Activated T-helper 17 cell treated with anti-CD3 and anti-CD28 coated beads, Interleukin-2, amount 50 U/mL, for 72 hours (primary cell): Measurements from ENCODE around the gene RPAP3. TPM values are rescaled to one million over a fixed set of nuclear protein-coding genes. Genes with fewer than 3 reads are reported as not detected.

Experiments
- ATAC-seq: fragments of 150-1000 bp; cut with Tn5 transposase; replicated peaks from 2 replicates; pipeline ENCODE4 v1.10.0; 2021; ENCODE audit warnings: mild to moderate bottlenecking, moderate library complexity
- H3K27ac Mint-ChIP-seq: one replicate; pipeline ENCODE4 v1.8.0; 2022; ENCODE audit warnings: mixed read lengths
- H3K27me3 Mint-ChIP-seq: one replicate; pipeline ENCODE4 v1.8.0; 2022; ENCODE audit warnings: mixed read lengths
- H3K36me3 Mint-ChIP-seq: one replicate; pipeline ENCODE4 v1.8.0; 2022; ENCODE audit warnings: low read depth, mild to moderate bottlenecking, mixed read lengths
- H3K4me1 Mint-ChIP-seq: one replicate; pipeline ENCODE4 v1.8.0; 2022; ENCODE audit warnings: mixed read lengths
- H3K4me3 Mint-ChIP-seq: one replicate; pipeline ENCODE4 v1.8.0; 2022; ENCODE audit warnings: mild to moderate bottlenecking, mixed read lengths
- H3K9me3 Mint-ChIP-seq: one replicate; pipeline ENCODE4 v1.8.0; 2022; ENCODE audit warnings: mixed read lengths
- total RNA-seq, 2 donors: library from RNA; stranded (reverse); gene quantifications; one replicate each; pipeline ENCODE4 v1.2.3, GENCODE V29; 2022

Gene RPAP3
- total RNA-seq: 10 to 100 TPM; 33.3 to 44.0 TPM

DNA sequence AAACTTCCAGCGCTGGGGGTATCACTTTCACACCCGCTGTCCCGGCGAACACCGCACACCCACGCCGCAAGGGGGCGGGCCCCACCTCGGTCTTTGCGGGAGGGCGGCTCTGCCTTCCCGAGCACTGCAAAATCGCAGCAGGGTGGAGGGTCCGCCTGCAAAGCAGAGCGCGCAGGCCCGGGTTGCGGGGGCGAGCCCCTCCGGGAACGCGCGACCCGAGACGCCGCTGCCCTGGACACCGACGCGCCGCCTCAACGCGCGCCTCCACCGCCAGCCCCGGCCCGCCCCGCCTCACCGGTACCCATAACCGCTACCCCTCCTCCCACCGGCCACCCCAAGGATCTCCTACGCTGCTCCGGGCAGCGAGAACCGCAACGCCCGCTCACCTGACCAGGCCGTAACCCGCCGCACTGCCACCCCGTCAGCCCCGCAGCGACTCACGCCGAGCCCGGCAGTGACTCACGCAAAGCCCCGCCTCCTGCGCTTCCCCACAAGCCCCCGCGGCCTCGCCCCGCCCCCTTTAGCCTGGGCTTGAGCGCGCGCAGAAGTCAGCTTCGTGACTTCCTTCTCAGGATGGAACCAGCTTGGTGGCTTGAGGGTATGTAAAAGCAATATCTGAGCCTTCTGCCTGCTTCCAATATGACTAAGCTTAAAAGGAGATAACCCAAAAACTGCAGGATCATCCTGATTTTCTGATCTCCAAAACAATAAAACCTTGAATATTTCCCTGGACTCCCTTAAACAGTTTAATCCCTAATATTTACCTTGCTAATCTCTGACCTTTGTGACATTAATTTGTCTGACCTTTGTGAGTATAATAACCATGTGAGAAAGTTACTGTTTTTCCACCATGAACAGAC lies at the start of gene RPAP3:
RPAP3 (minus strand) TSS at position 465 of the 860 bp plus-strand sequence. CDS start 3,190 bp downstream, outside the sequence.
- Mint-ChIP-seq H3K27ac (peak within 1 kb of the TSS; percentile 97), H3K4me1 (peaks cover 34% of the 10 kb centered on the region), H3K27me3 (no peaks in the 10 kb centered on the region), H3K4me3 (peak within 1 kb of the TSS; percentile 98), H3K36me3 (peaks cover 41% of the 10 kb centered on the region), H3K9me3 (no peaks in the 10 kb centered on the region)
- ATAC-seq: peak; percentile 94

GRCh38 chr12:47754881-47755280 lies 49.1 kb upstream of the RPAP3 start:
- no peaks in the 10 kb centered on the region for H3K9me3 Mint-ChIP-seq
- H3K27ac Mint-ChIP-seq: peak overlapping the region; percentile 73
- ATAC-seq: peak; percentile 10
- peaks cover 38% of the 10 kb centered on the region for H3K4me1 Mint-ChIP-seq
- H3K4me3 Mint-ChIP-seq: peak overlapping the region; percentile 73
- H3K27me3 Mint-ChIP-seq: no peaks in the 10 kb centered on the region
- H3K36me3 Mint-ChIP-seq: no peaks in the 10 kb centered on the region

DNA sequence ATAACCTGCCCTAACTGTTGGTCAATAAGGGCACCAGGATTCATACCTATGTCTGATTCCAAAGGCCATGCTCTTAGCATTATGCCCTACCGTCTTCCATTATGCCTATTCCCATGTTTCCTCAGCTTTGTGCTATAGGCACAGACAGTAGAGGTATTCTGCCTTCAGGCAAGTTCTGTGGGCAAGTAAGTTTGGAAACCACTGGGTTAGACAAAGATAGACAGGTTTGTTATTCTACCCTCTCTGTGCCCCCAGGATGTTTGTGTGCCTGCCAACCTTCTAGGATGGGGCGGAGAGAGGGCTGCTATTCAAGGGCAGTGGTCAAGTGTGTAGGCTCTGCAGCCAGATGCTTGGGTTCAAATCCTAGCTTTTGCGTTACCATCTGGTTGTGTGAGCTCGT lies 48.3 kb upstream of the RPAP3 start:
- H3K36me3 Mint-ChIP-seq: no peaks in the 10 kb centered on the region
- no peak overlapping the region for H3K27ac Mint-ChIP-seq
- no peaks in the 10 kb centered on the region for H3K9me3 Mint-ChIP-seq
- ATAC-seq: no peak
- peaks cover 37% of the 10 kb centered on the region for H3K4me1 Mint-ChIP-seq
- peak overlapping the region; percentile 73 for H3K4me3 Mint-ChIP-seq
- H3K27me3 Mint-ChIP-seq: no peaks in the 10 kb centered on the region

DNA sequence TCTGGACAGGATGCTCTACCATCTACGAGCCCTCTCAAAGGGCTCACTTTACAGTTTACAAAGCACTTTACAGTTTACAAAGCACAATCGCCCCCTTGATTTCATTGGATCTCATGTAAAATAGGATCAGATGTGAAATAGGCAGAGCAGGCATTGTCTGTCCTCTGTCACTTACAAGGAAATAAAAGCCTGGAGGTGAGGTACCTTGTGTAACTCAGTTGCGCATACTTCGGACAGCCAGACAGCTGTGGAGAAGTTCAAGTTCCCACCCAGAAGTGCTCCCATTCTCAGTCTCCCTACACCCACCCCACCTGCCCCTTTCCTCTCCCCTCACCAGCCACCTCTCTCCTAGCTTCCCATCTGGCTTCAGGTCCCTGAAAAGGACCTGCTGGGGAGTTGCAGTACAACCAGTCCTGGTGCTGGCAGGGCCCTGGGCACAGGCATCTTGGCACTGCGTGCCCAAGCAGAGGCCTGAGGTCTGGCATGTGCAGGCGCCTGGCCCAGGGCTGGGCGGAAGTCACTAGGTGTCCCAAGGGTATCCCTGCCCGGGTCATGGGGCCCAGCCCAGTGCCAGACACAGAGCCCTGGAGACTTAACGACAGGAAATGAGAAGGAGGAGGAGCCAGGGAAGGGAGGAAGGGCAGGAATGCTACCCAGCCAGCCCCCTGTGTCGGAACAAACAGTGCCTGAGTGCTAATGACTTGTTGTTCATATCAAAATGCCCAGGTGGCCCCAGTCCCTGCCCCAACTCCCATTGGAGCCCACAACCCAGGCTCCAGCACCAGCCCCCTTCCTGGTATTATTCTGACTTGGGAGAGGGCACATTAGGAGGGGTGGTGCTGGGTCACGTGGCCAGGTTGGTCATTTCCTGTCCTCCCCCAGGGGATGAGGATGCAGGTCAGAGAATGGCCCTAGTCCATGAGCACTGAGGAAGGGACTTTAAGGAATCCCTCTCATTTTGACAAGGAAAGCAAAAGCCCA lies 47.5 kb upstream of the RPAP3 start:
- no peaks in the 10 kb centered on the region for H3K27me3 Mint-ChIP-seq
- peak overlapping the region; percentile 73 for H3K4me3 Mint-ChIP-seq
- no peak overlapping the region for H3K27ac Mint-ChIP-seq
- no peaks in the 10 kb centered on the region for H3K36me3 Mint-ChIP-seq
- no peak for ATAC-seq
- no peaks in the 10 kb centered on the region for H3K9me3 Mint-ChIP-seq
- peaks cover 37% of the 10 kb centered on the region for H3K4me1 Mint-ChIP-seq

GRCh38 chr12:47752552-47752951 lies 46.7 kb upstream of the RPAP3 start:
- Mint-ChIP-seq H3K4me3 (no peak overlapping the region), H3K36me3 (no peaks in the 10 kb centered on the region), H3K9me3 (no peaks in the 10 kb centered on the region), H3K27me3 (no peaks in the 10 kb centered on the region), H3K4me1 (peaks cover 37% of the 10 kb centered on the region), H3K27ac (no peak overlapping the region)
- no peak for ATAC-seq

- no peaks in the 10 kb centered on the region for H3K36me3 Mint-ChIP-seq
- no peak overlapping the region for H3K4me3 Mint-ChIP-seq
- H3K27me3 Mint-ChIP-seq: no peaks in the 10 kb centered on the region
- no peaks in the 10 kb centered on the region for H3K9me3 Mint-ChIP-seq
- H3K4me1 Mint-ChIP-seq: peaks cover 34% of the 10 kb centered on the region
- no peak for ATAC-seq
- H3K27ac Mint-ChIP-seq: no peak overlapping the region
Measured at GRCh38 chr12:47752121-47752520, 46.3 kb upstream of the RPAP3 start.

GRCh38 chr12:47751561-47751960 lies 45.7 kb upstream of the RPAP3 start:
- H3K27ac Mint-ChIP-seq: no peak overlapping the region
- H3K4me3 Mint-ChIP-seq: no peak overlapping the region
- H3K36me3 Mint-ChIP-seq: no peaks in the 10 kb centered on the region
- no peak for ATAC-seq
- H3K27me3 Mint-ChIP-seq: no peaks in the 10 kb centered on the region
- H3K4me1 Mint-ChIP-seq: peaks cover 35% of the 10 kb centered on the region
- H3K9me3 Mint-ChIP-seq: no peaks in the 10 kb centered on the region

DNA sequence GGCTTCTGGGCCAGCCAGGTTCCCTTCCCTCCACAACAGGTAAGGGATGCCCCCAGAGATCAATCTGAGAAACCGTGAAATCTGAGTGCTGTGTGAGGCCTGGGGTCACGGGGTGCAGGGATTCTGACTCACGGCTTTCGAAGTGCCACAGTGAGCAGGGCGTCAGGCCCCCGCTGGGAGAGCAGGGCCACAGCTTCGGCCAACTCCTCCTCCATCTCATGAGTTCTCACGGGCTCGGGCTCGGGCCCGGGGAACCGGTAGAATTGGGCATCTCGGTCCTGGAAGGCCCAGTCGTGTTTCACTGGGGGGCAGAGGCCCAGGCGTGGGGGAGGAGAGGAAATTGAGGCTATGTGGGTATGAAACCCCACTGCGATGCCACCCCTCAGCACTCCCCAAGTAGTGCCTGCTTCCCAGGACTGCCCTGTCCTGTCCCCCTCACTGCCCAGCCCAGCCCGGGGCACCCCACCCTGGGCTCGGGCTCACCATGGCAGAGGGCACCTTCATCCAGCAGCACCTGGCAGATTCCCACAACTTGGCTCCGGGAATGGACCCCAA lies 45.2 kb upstream of the RPAP3 start:
- Mint-ChIP-seq H3K4me3 (no peak overlapping the region), H3K4me1 (peaks cover 29% of the 10 kb centered on the region), H3K36me3 (no peaks in the 10 kb centered on the region), H3K27ac (no peak overlapping the region), H3K27me3 (no peaks in the 10 kb centered on the region), H3K9me3 (no peaks in the 10 kb centered on the region)
- no peak for ATAC-seq

- H3K36me3 Mint-ChIP-seq: no peaks in the 10 kb centered on the region
Measured at GRCh38 chr12:47750229-47750798, 44.5 kb upstream of the RPAP3 start.

GRCh38 chr12:47748899-47749298 lies 43.1 kb upstream of the RPAP3 start:
- H3K27me3 Mint-ChIP-seq: no peaks in the 10 kb centered on the region
- no peaks in the 10 kb centered on the region for H3K9me3 Mint-ChIP-seq

More at GRCh38 chr12:47750229-47750798, 44.5 kb upstream of the RPAP3 start:
- no peaks in the 10 kb centered on the region for H3K27me3 Mint-ChIP-seq
- no peak overlapping the region for H3K27ac Mint-ChIP-seq
- no peak for ATAC-seq
- peaks cover 22% of the 10 kb centered on the region for H3K4me1 Mint-ChIP-seq
- H3K9me3 Mint-ChIP-seq: no peaks in the 10 kb centered on the region
- no peak overlapping the region for H3K4me3 Mint-ChIP-seq

GRCh38 chr12:47748507-47748828 lies 42.6 kb upstream of the RPAP3 start:
- peaks cover 5% of the 10 kb centered on the region for H3K4me1 Mint-ChIP-seq
- ATAC-seq: no peak

More at GRCh38 chr12:47748899-47749298, 43.1 kb upstream of the RPAP3 start:
- Mint-ChIP-seq H3K4me1 (peaks cover 8% of the 10 kb centered on the region), H3K27ac (peak overlapping the region; percentile 28), H3K36me3 (no peaks in the 10 kb centered on the region), H3K4me3 (no peak overlapping the region)
- ATAC-seq: no peak

GRCh38 chr12:47747596-47748506 lies 42.0 kb upstream of the RPAP3 start:
- no peaks in the 10 kb centered on the region for H3K27me3 Mint-ChIP-seq
- H3K4me3 Mint-ChIP-seq: no peak overlapping the region

More at GRCh38 chr12:47748507-47748828, 42.6 kb upstream of the RPAP3 start:
- no peak overlapping the region for H3K4me3 Mint-ChIP-seq
- H3K36me3 Mint-ChIP-seq: no peaks in the 10 kb centered on the region
- no peaks in the 10 kb centered on the region for H3K27me3 Mint-ChIP-seq
- H3K27ac Mint-ChIP-seq: no peak overlapping the region
- H3K9me3 Mint-ChIP-seq: no peaks in the 10 kb centered on the region

GRCh38 chr12:47747126-47747525 lies 41.3 kb upstream of the RPAP3 start:
- no peak overlapping the region for H3K4me3 Mint-ChIP-seq
- H3K27ac Mint-ChIP-seq: no peak overlapping the region
- H3K4me1 Mint-ChIP-seq: peaks cover 5% of the 10 kb centered on the region
- no peaks in the 10 kb centered on the region for H3K36me3 Mint-ChIP-seq
- no peak for ATAC-seq
- H3K9me3 Mint-ChIP-seq: no peaks in the 10 kb centered on the region
- H3K27me3 Mint-ChIP-seq: no peaks in the 10 kb centered on the region

More at GRCh38 chr12:47747596-47748506, 42.0 kb upstream of the RPAP3 start:
- Mint-ChIP-seq H3K27ac (no peak overlapping the region), H3K36me3 (no peaks in the 10 kb centered on the region), H3K9me3 (no peaks in the 10 kb centered on the region), H3K4me1 (peaks cover 5% of the 10 kb centered on the region)
- no peak for ATAC-seq
